Hepatocyte (in vitro differentiated cells): ENCODE data around the gene SGCG. TPM values are rescaled to one million over a fixed set of nuclear protein-coding genes. Genes with fewer than 3 reads are reported as not detected.
"Not testable (repeated sequence)": the region's sequence is repeated elsewhere in the genome, so short reads cannot be mapped to it uniquely, and the experiment has no call there.

Source experiments
- DNase-seq: peaks from one replicate; pipeline ENCODE4 v3.0.0-alpha.2; 2016; ENCODE audit warnings: low spot score
- H2AFZ ChIP-seq: fragments of 200-600 bp; sonication (generic); 2 replicates; pipeline ENCODE4 v1.6.0; 2016; ENCODE audit warnings: antibody characterized with exemption, mild to moderate bottlenecking
- H3K27ac ChIP-seq: fragments of 200-600 bp; sonication (generic); 2 replicates; pipeline ENCODE4 v1.5.1; 2016; ENCODE audit warnings: mild to moderate bottlenecking
- H3K27me3 ChIP-seq: fragments of 200-600 bp; sonication (generic); 2 replicates; pipeline ENCODE4 v1.6.1; 2016
- H3K36me3 ChIP-seq: fragments of 200-600 bp; sonication (generic); replicated peaks from 2 replicates; pipeline ENCODE4 v1.5.1; 2016; ENCODE audit warnings: low read depth; ENCODE audit not compliant: insufficient read depth
- H3K4me1 ChIP-seq: fragments of 200-600 bp; sonication (generic); 2 replicates; pipeline ENCODE4 v1.5.1; 2016; ENCODE audit warnings: mild to moderate bottlenecking, moderate library complexity; ENCODE audit not compliant: insufficient read depth
- H3K4me2 ChIP-seq: fragments of 200-600 bp; sonication (generic); 2 replicates; pipeline ENCODE4 v1.6.0; 2016
- H3K4me3 ChIP-seq: fragments of 200-600 bp; sonication (generic); 2 replicates; pipeline ENCODE4 v1.5.1; 2016; ENCODE audit warnings: mild to moderate bottlenecking
- H3K79me2 ChIP-seq: fragments of 200-600 bp; sonication (generic); 2 replicates; pipeline ENCODE4 v1.6.0; 2017; ENCODE audit warnings: mild to moderate bottlenecking
- H3K9me2 ChIP-seq: fragments of 200-600 bp; sonication (generic); replicated peaks from 2 replicates; pipeline ENCODE4 v1.6.0; 2017; ENCODE audit warnings: mild to moderate bottlenecking; ENCODE audit not compliant: insufficient read depth
- H3K9me3 ChIP-seq: fragments of 200-600 bp; sonication (generic); 2 replicates; pipeline ENCODE4 v1.5.1; 2016; ENCODE audit warnings: low read depth, mild to moderate bottlenecking
- H4K20me1 ChIP-seq: fragments of 200-600 bp; sonication (generic); 2 replicates; pipeline ENCODE4 v1.6.0; 2016; ENCODE audit warnings: mild to moderate bottlenecking; ENCODE audit not compliant: insufficient read depth, poor library complexity, severe bottlenecking
- EZH2 ChIP-seq: fragments of 200-600 bp; sonication (generic); IDR thresholded peaks from 2 replicates; pipeline ENCODE4 v1.6.1; 2016; ENCODE audit warnings: antibody characterized with exemption, mild to moderate bottlenecking, borderline replicate concordance
- EZH2phosphoT487 ChIP-seq: fragments of 200-600 bp; sonication (generic); IDR thresholded peaks from one replicate; pipeline ENCODE4 v1.6.1; 2018; ENCODE audit warnings: antibody characterized with exemption, mild to moderate bottlenecking, low read depth, moderate library complexity; ENCODE audit not compliant: unreplicated experiment, severe bottlenecking
- WGBS: methylation state at CpG from one replicate; pipeline ENCODE4 v1.1.6; 2016; ENCODE audit warnings: low lambda C conversion rate; ENCODE audit errors: missing lambda C conversion rate; 5-methylcytosine and 5-hydroxymethylcytosine counted together
- polyA plus RNA-seq: library from polyadenylated mRNA; unstranded; fragments of >200 nt; fragmentation: Nextera tagmentation; extraction: Ambion mirVana; gene quantifications from 2 replicates; pipeline ENCODE4 v1.2.1, GENCODE V29; 2016
- total RNA-seq: library from RNA; depleted of rRNA; stranded (reverse); fragments of >200 nt; gene quantifications from 2 replicates; pipeline ENCODE4 v1.2.3, GENCODE V29; 2014
- TF ChIP-seq, protein P1 (sequence below): fragments of 200-600 bp; sonication (generic); IDR thresholded peaks from 2 replicates; pipeline ENCODE4 v1.5.1; 2016; ENCODE audit warnings: antibody characterized with exemption, mild to moderate bottlenecking; ENCODE audit not compliant: poor library complexity

SGCG gene
- total and polyA plus RNA-seq, 2 experiments from 2014 or later, result 2.7 to 3.1 TPM

DNA sequence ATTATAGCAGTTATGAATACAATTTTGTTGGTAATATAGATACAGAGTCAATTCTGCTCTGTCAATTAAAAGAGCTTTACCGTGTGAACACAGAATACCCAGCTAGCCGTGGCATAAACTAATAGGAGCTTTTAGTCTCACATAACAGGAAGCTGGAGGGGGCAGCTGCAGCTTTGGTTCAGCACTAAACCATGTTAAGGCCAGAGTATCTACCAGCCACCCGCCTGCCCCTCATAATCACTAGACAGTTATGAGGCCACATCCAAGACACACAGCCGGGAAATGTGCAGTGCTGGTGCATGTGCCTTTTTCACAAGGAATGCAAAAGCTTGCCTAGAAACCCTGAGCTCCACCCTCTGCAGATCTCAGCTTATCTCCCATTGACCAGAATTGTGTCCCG, 62.3 kb downstream of the SGCG start:
- DNase-seq, result no peak
- H3K36me3 ChIP-seq, result no peaks in the 10 kb centered on the region
- WGBS, result 64% methylated on average over 5 of the region's 5 CpGs
- no peaks in the 10 kb centered on the region for H3K27me3 ChIP-seq
- no peak overlapping the region for H3K4me2 ChIP-seq
- H3K27ac ChIP-seq, result no peak overlapping the region
- TF ChIP-seq EZH2phosphoT487 (no peak), EZH2 (no peak)
- TF ChIP-seq, protein P1, sequence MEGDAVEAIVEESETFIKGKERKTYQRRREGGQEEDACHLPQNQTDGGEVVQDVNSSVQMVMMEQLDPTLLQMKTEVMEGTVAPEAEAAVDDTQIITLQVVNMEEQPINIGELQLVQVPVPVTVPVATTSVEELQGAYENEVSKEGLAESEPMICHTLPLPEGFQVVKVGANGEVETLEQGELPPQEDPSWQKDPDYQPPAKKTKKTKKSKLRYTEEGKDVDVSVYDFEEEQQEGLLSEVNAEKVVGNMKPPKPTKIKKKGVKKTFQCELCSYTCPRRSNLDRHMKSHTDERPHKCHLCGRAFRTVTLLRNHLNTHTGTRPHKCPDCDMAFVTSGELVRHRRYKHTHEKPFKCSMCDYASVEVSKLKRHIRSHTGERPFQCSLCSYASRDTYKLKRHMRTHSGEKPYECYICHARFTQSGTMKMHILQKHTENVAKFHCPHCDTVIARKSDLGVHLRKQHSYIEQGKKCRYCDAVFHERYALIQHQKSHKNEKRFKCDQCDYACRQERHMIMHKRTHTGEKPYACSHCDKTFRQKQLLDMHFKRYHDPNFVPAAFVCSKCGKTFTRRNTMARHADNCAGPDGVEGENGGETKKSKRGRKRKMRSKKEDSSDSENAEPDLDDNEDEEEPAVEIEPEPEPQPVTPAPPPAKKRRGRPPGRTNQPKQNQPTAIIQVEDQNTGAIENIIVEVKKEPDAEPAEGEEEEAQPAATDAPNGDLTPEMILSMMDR, result no peak
- H4K20me1 ChIP-seq, result no peaks in the 10 kb centered on the region
- no peak overlapping the region for H3K4me3 ChIP-seq
- H3K9me3 ChIP-seq, result no peaks in the 10 kb centered on the region
- H3K9me2 ChIP-seq, result no peaks in the 10 kb centered on the region
- no peak overlapping the region for H2AFZ ChIP-seq
- H3K79me2 ChIP-seq, result no peaks in the 10 kb centered on the region
- no peaks in the 10 kb centered on the region for H3K4me1 ChIP-seq

GRCh38 chr13:23248410-23248809, 67.6 kb downstream of the SGCG start:
- H3K9me3 ChIP-seq, H3K4me2 ChIP-seq, H3K4me1 ChIP-seq, H3K4me3 ChIP-seq, H3K79me2 ChIP-seq, DNase-seq, H3K9me2 ChIP-seq, H2AFZ ChIP-seq, H3K27ac ChIP-seq, H4K20me1 ChIP-seq, H3K27me3 ChIP-seq, H3K36me3 ChIP-seq: not testable (repeated sequence)
- WGBS, result 96% methylated on average over 26 of the region's 26 CpGs

- DNase-seq, result no peak
- whole genome bisulfite sequencing, result 91% methylated on average over 4 of the region's 4 CpGs
Observed at GRCh38 chr13:23254506-23254905, 73.7 kb downstream of the SGCG start.

GRCh38 chr13:23267571-23267970, 86.8 kb downstream of the SGCG start:
- Histone ChIP-seq H3K27me3 (no peaks in the 10 kb centered on the region), H4K20me1 (no peaks in the 10 kb centered on the region), H3K4me3 (no peak overlapping the region), H3K79me2 (no peaks in the 10 kb centered on the region), H3K9me3 (no peaks in the 10 kb centered on the region), H3K4me2 (no peak overlapping the region), H3K36me3 (no peaks in the 10 kb centered on the region), H3K4me1 (no peaks in the 10 kb centered on the region), H3K9me2 (no peaks in the 10 kb centered on the region), H2AFZ (no peak overlapping the region), H3K27ac (no peak overlapping the region)
- 83% methylated on average over 4 of the region's 4 CpGs for WGBS
- no peak for TF ChIP-seq EZH2phosphoT487
- TF ChIP-seq, protein P1, result no peak
- TF ChIP-seq EZH2, result no peak
- DNase-seq, result no peak

More at GRCh38 chr13:23254506-23254905, 73.7 kb downstream of the SGCG start:
- Histone ChIP-seq H3K27ac (no peak overlapping the region), H3K4me1 (no peaks in the 10 kb centered on the region), H3K9me2 (no peaks in the 10 kb centered on the region), H2AFZ (no peak overlapping the region), H3K4me3 (no peak overlapping the region), H3K9me3 (no peaks in the 10 kb centered on the region), H3K27me3 (no peaks in the 10 kb centered on the region), H3K36me3 (no peaks in the 10 kb centered on the region), H3K79me2 (no peaks in the 10 kb centered on the region), H3K4me2 (no peak overlapping the region), H4K20me1 (no peaks in the 10 kb centered on the region)
- TF ChIP-seq, protein P1, result no peak
- TF ChIP-seq EZH2phosphoT487 (no peak), EZH2 (no peak)
